Hypothalamus (tissue), 51 donors: ENCODE data around the gene CTNNA2.

Source experiments
- DNase-seq, 51 donors: peaks; one replicate each; lab custom pipeline; 2025; lab: John Stamatoyannopoulos, UW

Gene CTNNA2

DNA sequence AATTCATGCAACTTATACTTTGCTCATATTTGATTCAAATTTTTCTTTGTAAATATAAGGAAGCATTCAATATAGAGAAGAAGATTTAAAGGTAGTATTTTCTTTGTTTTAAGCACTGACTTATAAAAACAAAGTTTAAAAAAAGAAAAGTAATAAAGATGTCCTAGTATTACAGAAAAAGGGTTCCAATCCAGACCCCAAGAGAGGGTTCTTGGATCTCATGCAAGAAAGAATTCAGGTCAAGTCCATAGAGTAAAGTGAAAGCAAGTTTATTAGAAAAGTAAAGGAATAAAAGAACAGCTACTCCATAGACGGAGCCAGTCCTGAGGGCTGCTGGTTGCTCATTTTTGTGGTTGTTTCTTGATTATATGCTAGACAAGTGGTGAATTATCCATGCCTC is 267.9 kb downstream of the CTNNA2 start:
- no peak for DNase-seq

- no peak for DNase-seq
Observed at GRCh38 chr2:79782576-79783452, 270.0 kb downstream of the CTNNA2 start.

DNA sequence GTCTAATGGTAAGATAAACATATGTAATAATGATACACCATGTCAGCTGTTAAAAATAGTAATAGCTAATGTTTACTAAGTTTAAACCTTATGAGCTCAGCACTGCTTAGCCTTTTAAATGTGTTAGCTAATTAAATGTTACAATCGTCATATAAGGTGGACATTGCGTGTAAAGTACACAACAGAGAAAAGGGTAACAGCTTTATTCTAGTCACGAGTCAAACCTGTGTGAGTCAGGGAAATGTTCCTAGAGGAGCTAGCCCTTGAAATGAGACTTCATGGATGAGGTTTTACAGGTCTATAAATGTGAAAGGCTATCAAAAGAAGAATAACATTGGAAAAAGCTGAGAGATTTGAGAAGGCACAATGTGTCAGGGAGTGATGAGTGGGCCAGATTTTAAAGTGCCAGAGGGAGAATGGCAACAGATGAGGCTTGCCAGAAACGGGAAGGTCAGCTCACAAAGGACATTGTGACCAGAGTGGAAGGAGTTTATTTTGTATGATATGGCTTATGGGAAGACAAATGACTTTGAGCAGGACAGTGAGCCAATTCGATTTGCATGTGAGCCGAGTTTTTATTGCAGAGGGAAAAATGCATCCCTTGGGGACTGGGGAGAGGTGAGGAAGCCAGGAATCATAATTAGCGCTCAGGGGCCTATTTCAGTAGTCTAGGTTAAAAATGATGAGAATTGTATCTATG is 276.3 kb downstream of the CTNNA2 start:
- DNase-seq: no peak

DNA sequence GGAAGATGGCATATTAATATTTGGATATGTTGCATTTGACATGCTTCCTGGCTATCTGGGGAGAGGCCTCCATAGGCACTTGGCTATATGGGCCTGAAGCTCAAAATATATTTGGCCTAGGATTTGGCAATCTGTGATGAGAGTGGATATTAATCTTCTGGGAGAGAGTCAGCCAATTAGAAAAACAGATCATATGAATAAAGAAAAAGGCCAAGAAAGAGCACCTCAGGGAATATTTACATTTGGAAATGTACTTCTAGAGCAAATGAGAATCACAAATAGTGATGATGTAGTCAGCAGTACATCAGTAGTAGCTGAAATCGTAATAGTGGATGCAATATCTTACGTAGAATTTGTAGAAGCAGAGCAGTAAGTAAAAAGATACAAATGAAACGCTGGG is 277.0 kb downstream of the CTNNA2 start:
- DNase-seq: no peak

DNA sequence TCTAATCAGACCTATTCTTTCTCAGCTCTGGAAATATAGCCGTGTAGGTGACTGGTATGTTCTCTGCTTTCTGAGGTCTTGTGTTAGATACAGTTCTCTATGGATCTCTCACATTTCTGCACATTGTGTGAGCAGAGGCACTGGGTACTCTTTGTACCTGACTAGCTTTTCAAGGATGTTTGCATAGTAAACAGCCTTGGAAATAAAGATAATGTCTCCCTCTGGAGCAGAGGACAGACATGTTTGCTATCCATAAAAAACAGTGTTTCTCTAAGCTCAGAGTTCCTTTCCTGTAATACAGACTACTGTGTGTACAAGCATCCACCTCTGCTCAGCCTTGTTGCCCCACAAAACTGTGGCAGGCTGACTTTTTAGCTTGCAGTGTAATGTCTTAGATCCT is 279.2 kb downstream of the CTNNA2 start:
- no peak for DNase-seq

GRCh38 chr2:79793006-79793405 is 280.2 kb downstream of the CTNNA2 start:
- DNase-seq: no peak

- no peak for DNase-seq
Observed at GRCh38 chr2:79796641-79797040, 283.8 kb downstream of the CTNNA2 start.

GRCh38 chr2:79798776-79799175 is 285.9 kb downstream of the CTNNA2 start:
- no peak for DNase-seq

- peak in 1 of 51 donors; percentile 10 for DNase-seq
Observed at GRCh38 chr2:79799729-79800128, 286.9 kb downstream of the CTNNA2 start.

DNA sequence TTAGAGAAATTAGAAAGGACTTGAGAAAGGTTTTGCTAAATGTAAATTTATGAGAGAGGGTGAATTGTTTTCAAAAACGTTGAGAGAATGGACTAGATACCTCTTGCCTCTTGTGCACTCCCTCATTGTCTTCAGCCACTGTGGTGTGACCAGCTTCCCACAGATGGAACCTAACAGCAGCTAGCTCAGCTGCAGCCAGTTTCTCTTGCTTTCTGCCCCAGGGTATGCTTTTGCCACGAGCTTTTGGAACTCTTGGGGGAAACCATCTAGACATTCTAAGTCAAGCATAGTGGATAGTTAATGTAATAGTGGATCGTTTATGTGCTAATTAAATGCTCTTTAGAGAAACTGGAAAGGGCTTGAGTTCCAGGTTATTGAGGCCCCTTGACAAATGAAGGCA is 288.2 kb downstream of the CTNNA2 start:
- no peak for DNase-seq

DNA sequence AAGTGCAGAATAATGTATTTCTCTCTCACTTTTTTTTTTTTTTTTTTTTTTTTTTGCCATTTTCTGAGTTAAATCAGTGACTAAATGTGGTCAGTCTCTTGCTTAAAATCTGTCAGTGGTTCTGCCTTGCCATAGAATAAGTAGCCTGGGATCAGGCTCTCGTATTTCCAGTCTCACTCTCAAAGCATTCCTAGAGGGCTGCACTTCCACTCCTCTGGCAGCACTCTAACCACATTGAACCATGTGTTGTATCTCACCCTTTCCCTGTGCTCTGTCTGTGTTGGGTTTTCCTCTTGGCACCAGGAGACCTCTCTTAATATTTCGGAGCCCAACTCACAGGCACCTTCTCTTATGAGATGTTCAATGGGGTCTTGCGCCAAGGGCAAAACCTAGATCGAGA is 304.4 kb downstream of the CTNNA2 start:
- no peak for DNase-seq

DNA sequence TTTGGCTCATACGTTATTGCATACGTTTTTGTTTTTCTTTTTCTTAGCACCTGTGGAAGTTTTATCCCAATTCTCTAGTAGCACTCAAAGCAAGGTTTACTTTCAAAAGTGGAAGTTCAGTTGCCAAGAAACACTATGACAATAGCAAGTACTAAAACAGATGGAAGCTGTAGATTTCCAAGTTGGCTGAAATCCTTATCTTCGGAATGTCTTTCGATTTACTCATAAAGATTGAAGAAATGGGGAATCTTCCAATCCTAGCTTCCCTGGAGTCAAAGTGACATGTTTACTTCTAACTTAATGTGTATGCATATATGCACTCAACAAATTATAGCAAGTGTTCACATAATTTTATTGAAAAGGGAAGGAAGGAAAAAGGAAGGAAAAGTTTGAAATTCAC is 307.4 kb downstream of the CTNNA2 start:
- no peak for DNase-seq

- DNase-seq: no peak
Observed at GRCh38 chr2:79822136-79822535, 309.3 kb downstream of the CTNNA2 start.

DNA sequence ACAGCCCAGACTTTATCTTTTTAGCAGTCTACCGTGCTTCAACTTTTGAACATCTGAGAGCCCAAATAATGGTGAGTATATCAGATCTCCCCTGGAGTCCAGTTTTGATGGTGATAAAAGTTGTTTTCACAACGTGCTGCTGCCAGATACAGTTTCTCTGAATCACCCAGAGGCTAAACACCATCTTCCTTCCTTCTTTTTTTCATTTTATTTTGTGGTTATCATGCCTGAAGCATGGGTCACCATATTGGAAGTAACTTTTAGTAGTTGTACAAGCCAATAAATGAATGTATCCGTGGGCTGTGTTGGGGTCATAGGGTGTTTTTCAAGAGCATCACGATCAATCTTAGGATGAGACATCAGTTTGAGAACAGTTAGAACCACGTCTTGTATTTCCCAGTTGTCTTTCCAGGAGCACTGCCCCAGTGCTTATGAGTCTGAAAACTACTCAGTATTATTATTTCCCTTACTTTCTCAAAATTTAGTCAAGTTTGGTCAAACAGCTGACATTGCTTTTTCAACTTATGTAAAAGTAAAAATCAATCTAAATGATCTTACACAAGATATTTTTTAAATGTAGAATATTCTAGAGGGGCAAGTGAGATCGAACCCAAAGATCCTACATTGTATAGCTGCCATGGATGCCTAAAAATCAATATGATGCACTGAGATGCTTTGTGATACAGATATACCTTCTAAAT is 311.4 kb downstream of the CTNNA2 start:
- no peak for DNase-seq

DNA sequence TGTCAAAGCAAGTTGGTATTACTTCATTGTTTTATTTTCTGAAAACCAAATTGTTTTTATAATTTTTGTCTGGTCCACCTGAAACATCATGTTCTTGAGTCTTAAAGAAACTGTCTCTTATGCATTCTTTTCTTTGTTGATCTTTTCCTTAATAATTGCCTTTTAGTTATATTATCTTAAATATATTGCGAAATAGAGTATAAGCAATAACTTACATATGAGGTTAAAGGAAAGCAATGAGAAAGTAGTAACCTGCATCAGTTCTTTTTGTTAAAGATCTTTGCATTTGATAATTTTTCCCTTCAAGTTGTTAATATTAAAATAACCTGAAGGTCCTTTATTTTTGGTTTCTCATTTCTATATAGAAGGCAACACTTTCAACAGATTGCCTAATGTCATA is 315.0 kb downstream of the CTNNA2 start:
- DNase-seq: no peak

GRCh38 chr2:79830501-79830900 is 317.6 kb downstream of the CTNNA2 start:
- DNase-seq: no peak

DNA sequence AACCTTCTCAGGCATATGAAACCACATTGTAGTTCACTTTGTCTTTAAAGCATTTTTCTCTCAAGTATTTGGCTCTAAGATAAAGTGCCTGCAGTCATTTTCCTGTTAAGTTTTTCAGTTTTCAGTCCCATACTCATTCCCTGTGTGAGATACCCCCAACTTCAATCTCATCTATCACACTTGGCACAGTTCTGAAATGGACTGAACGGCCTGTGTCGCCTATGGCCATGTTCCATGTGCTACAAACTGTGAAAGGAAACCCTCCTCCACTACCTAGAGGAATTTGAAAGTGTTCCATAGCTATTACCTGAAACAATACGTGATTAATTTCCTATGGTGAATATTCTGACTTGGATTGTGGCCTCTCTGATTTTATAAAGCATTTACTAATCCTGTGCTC is 319.1 kb downstream of the CTNNA2 start:
- peak in 2 of 51 donors; percentile 17 to 71 for DNase-seq

DNA sequence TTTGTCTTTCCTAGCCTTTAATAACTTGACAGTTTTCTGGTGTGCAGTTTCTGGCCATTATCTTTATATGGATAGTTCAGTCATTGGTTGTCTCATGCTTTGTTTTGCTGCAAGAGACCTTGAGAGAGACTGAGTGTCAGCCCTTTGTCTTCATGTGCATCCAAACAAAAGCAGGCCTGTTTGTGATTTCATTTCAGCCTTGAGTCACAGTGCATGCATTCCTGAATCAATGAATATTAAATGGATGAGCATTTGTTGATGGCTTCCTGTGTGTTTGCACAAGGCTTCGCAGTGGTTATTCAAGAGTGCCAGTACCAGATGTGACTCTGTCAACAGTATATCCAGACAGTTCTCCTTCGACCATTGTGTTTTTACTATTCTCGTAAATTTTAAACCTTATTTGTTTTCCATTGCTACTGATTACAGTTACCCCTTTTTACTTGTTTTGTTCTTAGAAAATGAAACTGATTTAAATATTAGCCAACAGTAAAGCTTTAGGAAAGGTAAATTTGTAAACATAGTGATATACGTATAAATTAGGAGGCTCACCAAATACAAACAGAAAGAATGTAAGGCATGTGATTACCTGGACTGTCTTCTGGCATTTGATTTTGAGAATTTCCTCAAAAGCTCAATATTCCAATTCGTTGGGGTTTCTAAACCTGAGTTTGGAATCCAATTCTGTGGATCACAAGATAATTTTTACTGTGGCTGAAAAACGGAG is 319.8 kb downstream of the CTNNA2 start:
- peak in 21 of 51 donors; percentile 0 to 82 (median 14) for DNase-seq

GRCh38 chr2:79833235-79833878 is 320.5 kb downstream of the CTNNA2 start:
- DNase-seq: peak in 1 of 51 donors; percentile 38

- no peak for DNase-seq
Observed at GRCh38 chr2:79835911-79836310, 323.1 kb downstream of the CTNNA2 start.
